ENCODE results near the gene MUC2.

DNA sequence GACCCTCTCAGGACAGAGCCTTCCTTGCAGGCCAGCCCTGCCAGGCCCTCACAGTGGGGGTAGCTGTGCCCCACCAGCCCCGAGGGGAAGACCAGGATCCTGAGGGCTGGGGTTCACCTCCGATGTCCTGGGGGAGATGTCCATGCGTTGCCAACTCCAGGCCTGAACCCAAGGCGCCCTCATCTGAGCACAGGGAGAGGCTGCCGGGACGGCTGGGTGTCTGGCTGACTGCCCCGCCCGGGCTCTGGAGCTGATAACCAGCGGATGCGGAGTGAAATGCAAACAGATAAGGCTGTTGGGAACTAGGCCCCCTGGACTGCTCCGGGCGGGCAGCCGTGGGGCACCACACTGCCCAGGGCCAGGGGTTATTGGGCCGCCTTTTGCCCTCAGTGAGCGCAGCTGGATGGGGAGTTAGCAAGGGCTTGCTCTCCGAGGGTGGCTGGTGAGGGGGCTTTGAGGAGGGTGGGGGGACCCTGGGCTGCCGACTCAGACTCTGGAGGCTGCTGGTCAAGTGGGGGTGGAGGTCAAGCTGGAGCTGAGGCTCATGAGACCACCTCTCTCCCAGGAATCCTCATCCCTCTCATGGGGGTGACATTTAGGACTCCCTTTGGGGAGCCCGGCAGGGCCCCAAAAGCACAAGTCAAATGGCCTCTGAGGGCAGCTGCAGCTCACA is 32.6 kb upstream of the MUC2 start:
- TF ChIP-seq CTCF (IDR thresholded peaks at IDR 0.05; ENCODE audit: low read depth, low read length) (no peak), POLR2A (IDR thresholded peaks at IDR 0.05; ENCODE audit: extremely low read depth, insufficient read length) (no peak)
- TF ChIP-seq, protein P1, sequence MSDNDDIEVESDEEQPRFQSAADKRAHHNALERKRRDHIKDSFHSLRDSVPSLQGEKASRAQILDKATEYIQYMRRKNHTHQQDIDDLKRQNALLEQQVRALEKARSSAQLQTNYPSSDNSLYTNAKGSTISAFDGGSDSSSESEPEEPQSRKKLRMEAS (IDR thresholded peaks at IDR 0.05; ENCODE audit: low read depth, low read length) = no peak
